ENCODE measurements around the gene POLD1.

POLD1 gene

GRCh38 chr19:50362656-50363424, 21.3 kb upstream of the POLD1 start:
- Histone ChIP-seq H3K27me3 (ENCODE audit: control insufficient read depth in 1 of 2, insufficient read depth in 1 of 2, low read length in 2 of 2) (peaks cover 3 to 10% of the 10 kb centered on the region in 2 experiments), H3K23ac (ENCODE audit: low read length in 2 of 2) (no peak overlapping the region), H3K4ac (ENCODE audit: low read depth in 1 of 2, low read length in 2 of 2) (no peak overlapping the region), H3K18ac (ENCODE audit: low read depth in 1 of 2, low read length in 2 of 2) (no peak overlapping the region), H2BK15ac (ENCODE audit: low read depth, poor library complexity, severe bottlenecking) (no peak overlapping the region), H4K8ac (ENCODE audit: low read length) (no peak overlapping the region), H3K79me1 (replicated peaks; ENCODE audit: low read length, poor library complexity, severe bottlenecking) (no peaks in the 10 kb centered on the region), H2BK5ac (ENCODE audit: low read depth, low read length, poor library complexity, severe bottlenecking) (no peak overlapping the region), H3K14ac (ENCODE audit: low read length in 2 of 2) (no peak overlapping the region), H3K36me3 (ENCODE audit: control insufficient read depth in 1 of 2, insufficient read depth in 2 of 2, low read depth in 1 of 2, low read length in 2 of 2) (no peaks in the 10 kb centered on the region), H2BK12ac (ENCODE audit: low read length in 2 of 2) (no peak overlapping the region), H2AK5ac (ENCODE audit: low read length, severe bottlenecking) (no peak overlapping the region), H3K4me1 (ENCODE audit: control insufficient read depth, insufficient read depth, low read depth, low read length) (peaks cover 2% of the 10 kb centered on the region), H3K4me3 (ENCODE audit: insufficient read depth in 1 of 2, low read depth in 1 of 2, low read length in 2 of 2) (no peak overlapping the region), H3K27ac (ENCODE audit: low read length, poor library complexity, severe bottlenecking) (no peak overlapping the region), H2BK120ac (ENCODE audit: low read depth, low read length) (no peak overlapping the region), H3K9me3 (ENCODE audit: control insufficient read depth, low read length) (no peaks in the 10 kb centered on the region), H2AFZ (ENCODE audit: low read depth, low read length) (no peak overlapping the region), H3K9ac (ENCODE audit: low read length) (no peak overlapping the region), H3K4me2 (ENCODE audit: low read length, poor library complexity, severe bottlenecking) (no peak overlapping the region), H4K91ac (ENCODE audit: low read length) (no peak overlapping the region)
- WGBS = 71% methylated on average over 6 of the region's 11 CpGs
- no peak for DNase-seq

DNA sequence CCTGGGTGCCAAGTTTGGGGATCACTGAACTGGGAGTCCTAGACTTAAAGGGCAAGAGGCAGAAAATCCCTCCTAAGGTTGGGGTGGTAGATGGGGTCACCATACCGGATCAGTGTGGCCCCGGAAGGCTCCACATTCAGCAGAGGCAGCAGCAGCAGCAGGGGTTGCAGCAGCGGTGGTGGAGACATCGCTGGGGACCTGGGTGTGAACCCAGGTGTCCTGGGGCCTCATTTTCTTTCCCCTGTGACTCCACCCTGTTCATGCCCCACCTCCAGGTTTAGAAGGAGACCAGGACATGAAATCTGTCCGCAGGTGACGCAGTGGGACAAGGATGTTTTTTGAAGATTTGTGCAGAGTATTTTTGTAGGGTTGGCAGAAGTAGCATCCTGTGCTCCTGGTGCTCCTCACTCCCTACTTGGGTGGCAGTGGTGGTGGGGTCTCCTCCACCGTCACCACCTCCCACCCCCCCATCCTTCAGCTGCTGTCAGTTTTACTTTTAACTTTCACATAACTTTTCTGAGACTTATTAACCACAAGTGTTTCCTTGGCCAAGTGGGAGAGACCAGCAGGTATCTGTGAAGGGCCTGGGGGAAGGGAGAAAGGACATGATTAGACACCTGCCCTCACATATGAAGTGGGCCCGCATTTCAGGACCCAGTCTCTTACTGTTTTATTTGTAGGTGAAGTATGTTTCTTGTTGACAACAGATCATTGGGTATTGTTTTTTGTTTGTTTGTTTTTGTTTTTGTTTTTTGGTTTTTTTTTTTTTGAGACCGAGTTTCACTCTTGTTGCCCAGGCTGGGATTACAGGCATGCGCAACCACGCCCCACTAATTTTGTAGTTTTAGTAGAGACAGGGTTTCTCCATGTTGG, 18.5 kb upstream of the POLD1 start, which contains the start of gene NAPSA:
TSS of gene NAPSA (minus strand) at position 206 of the 873 bp plus-strand sequence. CDS start at position 188, 18 bp downstream.
- Histone ChIP-seq H3K4me2 (ENCODE audit: low read length, poor library complexity, severe bottlenecking) (no peak within 1 kb of the TSS), H3K36me3 (ENCODE audit: control insufficient read depth in 1 of 2, insufficient read depth in 2 of 2, low read depth in 1 of 2, low read length in 2 of 2) (no peaks in the 10 kb centered on the region), H3K4me1 (ENCODE audit: control insufficient read depth, insufficient read depth, low read depth, low read length) (peaks cover 8% of the 10 kb centered on the region), H3K9ac (ENCODE audit: low read length) (no peak within 1 kb of the TSS), H4K8ac (ENCODE audit: low read length) (no peak within 1 kb of the TSS), H3K18ac (ENCODE audit: low read depth in 1 of 2, low read length in 2 of 2) (no peak within 1 kb of the TSS), H3K14ac (ENCODE audit: low read length in 2 of 2) (no peak within 1 kb of the TSS), H3K23ac (ENCODE audit: low read length in 2 of 2) (no peak within 1 kb of the TSS), H3K27me3 (ENCODE audit: control insufficient read depth in 1 of 2, insufficient read depth in 1 of 2, low read length in 2 of 2) (peaks cover 0 to 10% of the 10 kb centered on the region in 2 experiments), H2BK5ac (ENCODE audit: low read depth, low read length, poor library complexity, severe bottlenecking) (no peak within 1 kb of the TSS), H3K9me3 (ENCODE audit: control insufficient read depth, low read length) (no peaks in the 10 kb centered on the region), H2AFZ (ENCODE audit: low read depth, low read length) (no peak within 1 kb of the TSS), H3K4me3 (ENCODE audit: insufficient read depth in 1 of 2, low read depth in 1 of 2, low read length in 2 of 2) (no peak within 1 kb of the TSS), H3K4ac (ENCODE audit: low read depth in 1 of 2, low read length in 2 of 2) (no peak within 1 kb of the TSS), H2BK120ac (ENCODE audit: low read depth, low read length) (no peak within 1 kb of the TSS), H2BK12ac (ENCODE audit: low read length in 2 of 2) (no peak within 1 kb of the TSS), H4K91ac (ENCODE audit: low read length) (no peak within 1 kb of the TSS), H3K27ac (ENCODE audit: low read length, poor library complexity, severe bottlenecking) (no peak within 1 kb of the TSS), H2AK5ac (ENCODE audit: low read length, severe bottlenecking) (no peak within 1 kb of the TSS), H3K79me1 (replicated peaks; ENCODE audit: low read length, poor library complexity, severe bottlenecking) (no peaks in the 10 kb centered on the region), H2BK15ac (ENCODE audit: low read depth, poor library complexity, severe bottlenecking) (no peak within 1 kb of the TSS)
- WGBS = 81% methylated on average over 8 of the region's 11 CpGs
- no peak for DNase-seq

GRCh38 chr19:50368649-50369570, 15.2 kb upstream of the POLD1 start:
- peak overlapping the region; percentile 18 to 87 for H3K4me3 ChIP-seq (ENCODE audit: insufficient read depth in 1 of 2, low read depth in 1 of 2, low read length in 2 of 2)
- no peak overlapping the region for H3K23ac ChIP-seq (ENCODE audit: low read length in 2 of 2)
- WGBS = 25% methylated on average over 30 of the region's 34 CpGs
- H4K8ac ChIP-seq (ENCODE audit: low read length) = peak overlapping the region; percentile 100
- no peak overlapping the region for H2BK12ac ChIP-seq (ENCODE audit: low read length in 2 of 2)
- DNase-seq = peak; percentile 83
- no peaks in the 10 kb centered on the region for H3K27me3 ChIP-seq (ENCODE audit: control insufficient read depth in 1 of 2, insufficient read depth in 1 of 2, low read length in 2 of 2)
- peak overlapping the region; percentile 67 to 98 for H3K18ac ChIP-seq (ENCODE audit: low read depth in 1 of 2, low read length in 2 of 2)
- H2BK15ac ChIP-seq (ENCODE audit: low read depth, poor library complexity, severe bottlenecking) = no peak overlapping the region
- peak overlapping the region; percentile 16 for H2AFZ ChIP-seq (ENCODE audit: low read depth, low read length)
- no peaks in the 10 kb centered on the region for H3K79me1 ChIP-seq (replicated peaks; ENCODE audit: low read length, poor library complexity, severe bottlenecking)
- no peak overlapping the region for H2BK120ac ChIP-seq (ENCODE audit: low read depth, low read length)
- H3K27ac ChIP-seq (ENCODE audit: low read length, poor library complexity, severe bottlenecking) = no peak overlapping the region
- peak overlapping the region; percentile 93 for H3K9ac ChIP-seq (ENCODE audit: low read length)
- H3K4me1 ChIP-seq (ENCODE audit: control insufficient read depth, insufficient read depth, low read depth, low read length) = peaks cover 8% of the 10 kb centered on the region
- H4K91ac ChIP-seq (ENCODE audit: low read length) = peak overlapping the region; percentile 86
- peak overlapping the region in 1 of 2 experiments; percentile 19 for H3K14ac ChIP-seq (ENCODE audit: low read length in 2 of 2)
- H3K36me3 ChIP-seq (ENCODE audit: control insufficient read depth in 1 of 2, insufficient read depth in 2 of 2, low read depth in 1 of 2, low read length in 2 of 2) = no peaks in the 10 kb centered on the region
- no peak overlapping the region for H2BK5ac ChIP-seq (ENCODE audit: low read depth, low read length, poor library complexity, severe bottlenecking)
- H2AK5ac ChIP-seq (ENCODE audit: low read length, severe bottlenecking) = no peak overlapping the region
- H3K4ac ChIP-seq (ENCODE audit: low read depth in 1 of 2, low read length in 2 of 2) = peak overlapping the region in 1 of 2 experiments; percentile 49
- peak overlapping the region; percentile 53 for H3K4me2 ChIP-seq (ENCODE audit: low read length, poor library complexity, severe bottlenecking)
- no peaks in the 10 kb centered on the region for H3K9me3 ChIP-seq (ENCODE audit: control insufficient read depth, low read length)

Data from mesenchymal stem cell (in vitro differentiated cells and primary cell).